Smooth muscle cell (in vitro differentiated cells): ENCODE measurements around the gene HNRNPU. TPM values are rescaled to one million over a fixed set of nuclear protein-coding genes. Genes with fewer than 3 reads are reported as not detected.

Source experiments
- DNase-seq: peaks from one replicate; lab custom pipeline; 2025; ENCODE audit not compliant: unreplicated experiment; lab: John Stamatoyannopoulos, UW
- H2AFZ ChIP-seq: fragments of 200-600 bp; sonication (generic); 2 replicates; pipeline ENCODE4 v1.6.0; 2016; ENCODE audit warnings: antibody characterized with exemption, low read depth, mild to moderate bottlenecking
- H3F3A ChIP-seq: fragments of 200-600 bp; sonication (generic); 2 replicates; pipeline ENCODE4 v1.6.0; 2017; ENCODE audit warnings: antibody characterized with exemption, low read depth
- H3K27ac ChIP-seq: fragments of 200-600 bp; sonication (generic); 2 replicates; pipeline ENCODE4 v1.5.1; 2016; ENCODE audit warnings: low read depth, mild to moderate bottlenecking
- H3K27me3 ChIP-seq: fragments of 200-600 bp; sonication (generic); 2 replicates; pipeline ENCODE4 v1.6.1; 2016; ENCODE audit warnings: low read depth, mild to moderate bottlenecking
- H3K36me3 ChIP-seq: fragments of 200-600 bp; sonication (generic); 2 replicates; pipeline ENCODE4 v1.5.1; 2016; ENCODE audit warnings: low read depth
- H3K4me1 ChIP-seq: fragments of 200-600 bp; sonication (generic); 2 replicates; pipeline ENCODE4 v1.5.1; 2016; ENCODE audit warnings: low read depth
- H3K4me2 ChIP-seq: fragments of 200-600 bp; sonication (generic); 2 replicates; pipeline ENCODE4 v1.6.0; 2016; ENCODE audit warnings: mild to moderate bottlenecking
- H3K4me3 ChIP-seq: fragments of 200-600 bp; sonication (generic); 2 replicates; pipeline ENCODE4 v1.5.1; 2016; ENCODE audit warnings: mild to moderate bottlenecking
- H3K79me2 ChIP-seq: fragments of 200-600 bp; sonication (generic); 2 replicates; pipeline ENCODE4 v1.6.0; 2016; ENCODE audit warnings: low read depth, mild to moderate bottlenecking
- H3K9ac ChIP-seq: fragments of 200-600 bp; sonication (generic); 2 replicates; pipeline ENCODE4 v1.6.0; 2016; ENCODE audit warnings: low read depth
- H3K9me3 ChIP-seq: fragments of 200-600 bp; sonication (generic); replicated peaks from 2 replicates; pipeline ENCODE4 v1.5.1; 2016; ENCODE audit warnings: low read depth
- H4K20me1 ChIP-seq: fragments of 200-600 bp; sonication (generic); 2 replicates; pipeline ENCODE4 v1.6.0; 2016; ENCODE audit warnings: low read depth
- CTCF ChIP-seq: fragments of 200-600 bp; sonication (generic); IDR thresholded peaks from 2 replicates; pipeline ENCODE4 v1.5.1; 2017; ENCODE audit warnings: borderline replicate concordance, mild to moderate bottlenecking, antibody characterized with exemption; ENCODE audit not compliant: insufficient read depth, poor library complexity, severe bottlenecking
- WGBS: methylation state at CpG from one replicate; pipeline ENCODE4 v1.1.7; 2016; ENCODE audit warnings: low lambda C conversion rate; 5-methylcytosine and 5-hydroxymethylcytosine counted together
- polyA plus RNA-seq: library from polyadenylated mRNA; unstranded; fragments of >200 nt; fragmentation: Nextera tagmentation; extraction: Ambion mirVana; gene quantifications from 2 replicates; pipeline ENCODE4 v1.2.1, GENCODE V29; 2016
- total RNA-seq: library from RNA; depleted of rRNA; stranded (reverse); fragments of >200 nt; gene quantifications from 2 replicates; pipeline ENCODE4 v1.2.3, GENCODE V29; 2014

Gene HNRNPU
- total and polyA plus RNA-seq, 2 experiments from 2014 or later, result 198 to 286 TPM

DNA sequence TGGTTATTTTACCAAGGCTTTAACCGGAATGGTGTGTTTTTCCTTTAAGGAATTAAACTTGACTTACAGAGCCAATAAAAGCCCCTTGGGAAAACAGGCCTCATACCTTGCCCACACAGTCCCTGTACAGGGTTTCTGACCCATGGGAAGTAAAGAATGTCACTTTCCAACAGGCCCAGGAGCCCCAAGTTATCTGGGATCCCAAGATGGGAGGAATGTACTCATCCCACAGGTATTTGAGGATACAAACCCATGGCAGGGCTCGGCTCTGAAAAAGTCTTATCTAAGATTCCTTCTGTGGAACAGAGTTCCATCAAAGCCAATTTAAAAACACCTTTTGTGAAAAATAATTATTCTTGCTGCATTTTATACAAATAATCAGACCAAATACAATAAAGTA lies 44.2 kb downstream of the HNRNPU start:
- Histone ChIP-seq H3K27ac (no peak overlapping the region), H3K4me3 (no peak overlapping the region), H3K27me3 (peaks cover 25% of the 10 kb centered on the region), H3K36me3 (no peaks in the 10 kb centered on the region), H3K4me2 (peak overlapping the region; percentile 8), H3K9me3 (no peaks in the 10 kb centered on the region), H3F3A (no peaks in the 10 kb centered on the region), H2AFZ (no peak overlapping the region), H3K9ac (no peak overlapping the region), H3K4me1 (no peaks in the 10 kb centered on the region), H4K20me1 (no peaks in the 10 kb centered on the region), H3K79me2 (no peaks in the 10 kb centered on the region)
- no peak for DNase-seq
- 37% methylated on average over 2 of the region's 2 CpGs for WGBS
- TF ChIP-seq CTCF, result no peak

DNA sequence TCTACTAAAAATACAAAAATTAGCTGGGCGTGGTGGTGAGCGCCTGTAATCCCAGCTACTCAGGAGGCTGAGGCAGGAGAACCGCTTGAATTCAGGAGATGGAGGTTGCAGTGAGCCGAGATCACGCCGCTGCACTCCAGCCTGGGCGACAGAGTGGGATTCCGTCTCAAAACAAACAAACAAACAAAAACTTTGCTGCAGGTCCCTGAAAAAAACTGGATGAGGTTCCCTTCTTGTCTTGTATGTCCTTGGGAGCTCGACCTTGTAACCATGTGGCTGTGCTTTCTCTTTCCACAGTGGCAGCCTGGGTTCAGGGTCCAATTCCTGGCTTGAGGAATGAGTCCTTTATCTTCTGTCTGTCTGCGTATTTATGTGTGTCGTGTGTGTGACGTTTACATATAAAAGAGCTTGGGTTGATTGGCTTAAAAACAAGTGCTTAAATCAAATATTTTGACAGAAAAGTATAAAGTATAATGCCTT lies 46.9 kb downstream of the HNRNPU start:
- Histone ChIP-seq H3K79me2 (no peaks in the 10 kb centered on the region), H3K36me3 (no peaks in the 10 kb centered on the region)
- WGBS, result 88% methylated on average over 12 of the region's 12 CpGs

GRCh38 chr1:244815600-244816099 lies 48.7 kb downstream of the HNRNPU start:
- no peaks in the 10 kb centered on the region for H4K20me1 ChIP-seq
- 29% methylated on average over 15 of the region's 15 CpGs for WGBS
- no peak for TF ChIP-seq CTCF

More for the DNA sequence above, 46.9 kb downstream of the HNRNPU start:
- Histone ChIP-seq H3K27ac (no peak overlapping the region), H3K27me3 (peaks cover 39% of the 10 kb centered on the region), H3F3A (no peaks in the 10 kb centered on the region), H2AFZ (no peak overlapping the region), H3K4me2 (no peak overlapping the region), H3K4me3 (no peak overlapping the region), H3K9ac (no peak overlapping the region), H3K9me3 (no peaks in the 10 kb centered on the region), H3K4me1 (no peaks in the 10 kb centered on the region), H4K20me1 (no peaks in the 10 kb centered on the region)
- DNase-seq, result no peak
- no peak for TF ChIP-seq CTCF

DNA sequence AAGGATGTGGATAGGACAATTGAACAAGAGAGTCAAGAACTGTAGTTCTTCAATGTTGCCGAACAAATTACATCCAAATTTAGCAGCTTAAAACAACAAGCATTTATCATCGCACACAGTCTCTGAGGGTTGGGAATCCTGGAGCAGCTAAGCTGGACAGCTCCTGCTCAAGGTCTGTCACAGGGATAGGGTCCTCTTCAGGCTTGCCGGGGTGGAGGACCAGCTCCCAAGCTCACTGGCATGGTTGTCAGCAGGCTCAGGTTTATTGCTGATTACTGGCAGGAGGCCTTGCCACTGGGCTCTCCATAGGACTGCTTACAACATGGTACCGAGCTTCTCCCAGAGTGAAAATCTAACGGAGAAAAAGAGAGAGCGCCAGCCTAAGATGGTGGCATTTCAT lies 51.0 kb downstream of the HNRNPU start:
- Histone ChIP-seq H3K27ac (no peak overlapping the region), H3F3A (no peaks in the 10 kb centered on the region), H3K9me3 (no peaks in the 10 kb centered on the region), H3K79me2 (no peaks in the 10 kb centered on the region), H3K27me3 (peaks cover 39% of the 10 kb centered on the region), H2AFZ (no peak overlapping the region), H3K4me1 (no peaks in the 10 kb centered on the region), H3K36me3 (no peaks in the 10 kb centered on the region), H3K4me3 (no peak overlapping the region), H3K9ac (no peak overlapping the region), H4K20me1 (no peaks in the 10 kb centered on the region), H3K4me2 (no peak overlapping the region)
- WGBS, result 90% methylated on average over 6 of the region's 6 CpGs
- no peak for TF ChIP-seq CTCF
- DNase-seq, result no peak

More at GRCh38 chr1:244815600-244816099, 48.7 kb downstream of the HNRNPU start:
- no peak overlapping the region for H3K27ac ChIP-seq
- no peaks in the 10 kb centered on the region for H3K36me3 ChIP-seq
- H3K9ac ChIP-seq, result no peak overlapping the region
- H3K27me3 ChIP-seq, result peaks cover 39% of the 10 kb centered on the region
- no peak overlapping the region for H3K4me3 ChIP-seq
- no peaks in the 10 kb centered on the region for H3K79me2 ChIP-seq
- H3K4me1 ChIP-seq, result no peaks in the 10 kb centered on the region
- DNase-seq, result no peak
- no peaks in the 10 kb centered on the region for H3F3A ChIP-seq
- H3K4me2 ChIP-seq, result peak overlapping the region; percentile 51
- peak overlapping the region; percentile 62 for H2AFZ ChIP-seq
- no peaks in the 10 kb centered on the region for H3K9me3 ChIP-seq
